ENCODE data around the gene COL21A1.

COL21A1 gene

GRCh38 chr6:56144538-56145324 lies 102.6 kb downstream of the COL21A1 start:
- H3K27ac ChIP-seq (ENCODE audit: low read length) = no peak overlapping the region
- no peaks in the 10 kb centered on the region for H3K4me1 ChIP-seq (ENCODE audit: low read length)
- no peaks in the 10 kb centered on the region for H3K36me3 ChIP-seq (replicated peaks; ENCODE audit: low read depth, low read length)
- no peak overlapping the region for H3K9ac ChIP-seq (ENCODE audit: low read length)
- no peaks in the 10 kb centered on the region for H4K20me1 ChIP-seq (ENCODE audit: insufficient read depth, low read length)
- no peak overlapping the region for H3K4me2 ChIP-seq (ENCODE audit: low read length)
- no peak overlapping the region for H2AFZ ChIP-seq (ENCODE audit: low read depth, low read length)
- no peaks in the 10 kb centered on the region for H3K27me3 ChIP-seq (ENCODE audit: low read depth, low read length)
- TF ChIP-seq CTCF (IDR thresholded peaks at IDR 0.05; ENCODE audit: low read depth, low read length) = no peak
- TF ChIP-seq EZH2phosphoT487 (IDR thresholded peaks at IDR 0.05; ENCODE audit: low read depth) = no peak
- H3K4me3 ChIP-seq (ENCODE audit: low read length) = no peak overlapping the region
- no peaks in the 10 kb centered on the region for H3K79me2 ChIP-seq (ENCODE audit: low read length)
- no peaks in the 10 kb centered on the region for H3K9me3 ChIP-seq (ENCODE audit: insufficient read depth, low read length)

GRCh38 chr6:56143796-56144195 lies 103.6 kb downstream of the COL21A1 start:
- Histone ChIP-seq H3K4me2 (ENCODE audit: low read length) (no peak overlapping the region), H3K27me3 (ENCODE audit: low read depth, low read length) (no peaks in the 10 kb centered on the region), H3K4me1 (ENCODE audit: low read length) (no peaks in the 10 kb centered on the region), H3K36me3 (replicated peaks; ENCODE audit: low read depth, low read length) (no peaks in the 10 kb centered on the region), H2AFZ (ENCODE audit: low read depth, low read length) (no peak overlapping the region), H4K20me1 (ENCODE audit: insufficient read depth, low read length) (no peaks in the 10 kb centered on the region), H3K9ac (ENCODE audit: low read length) (no peak overlapping the region), H3K4me3 (ENCODE audit: low read length) (no peak overlapping the region), H3K9me3 (ENCODE audit: insufficient read depth, low read length) (no peaks in the 10 kb centered on the region), H3K79me2 (ENCODE audit: low read length) (no peaks in the 10 kb centered on the region), H3K27ac (ENCODE audit: low read length) (no peak overlapping the region)
- TF ChIP-seq CTCF (IDR thresholded peaks at IDR 0.05; ENCODE audit: low read depth, low read length) (no peak), EZH2phosphoT487 (IDR thresholded peaks at IDR 0.05; ENCODE audit: low read depth) (no peak)

GRCh38 chr6:56140090-56140489 lies 107.3 kb downstream of the COL21A1 start:
- Histone ChIP-seq H3K36me3 (replicated peaks; ENCODE audit: low read depth, low read length) (no peaks in the 10 kb centered on the region), H3K9ac (ENCODE audit: low read length) (no peak overlapping the region), H2AFZ (ENCODE audit: low read depth, low read length) (no peak overlapping the region), H3K4me1 (ENCODE audit: low read length) (no peaks in the 10 kb centered on the region), H3K4me3 (ENCODE audit: low read length) (no peak overlapping the region), H3K4me2 (ENCODE audit: low read length) (no peak overlapping the region), H3K9me3 (ENCODE audit: insufficient read depth, low read length) (no peaks in the 10 kb centered on the region), H3K79me2 (ENCODE audit: low read length) (no peaks in the 10 kb centered on the region), H3K27me3 (ENCODE audit: low read depth, low read length) (no peaks in the 10 kb centered on the region), H4K20me1 (ENCODE audit: insufficient read depth, low read length) (no peaks in the 10 kb centered on the region), H3K27ac (ENCODE audit: low read length) (no peak overlapping the region)
- TF ChIP-seq EZH2phosphoT487 (IDR thresholded peaks at IDR 0.05; ENCODE audit: low read depth) = no peak
- no peak for TF ChIP-seq CTCF (IDR thresholded peaks at IDR 0.05; ENCODE audit: low read depth, low read length)

GRCh38 chr6:56115715-56116114 lies 131.7 kb downstream of the COL21A1 start:
- Histone ChIP-seq H3K4me1 (ENCODE audit: low read length) (no peaks in the 10 kb centered on the region), H3K79me2 (ENCODE audit: low read length) (no peaks in the 10 kb centered on the region), H3K36me3 (replicated peaks; ENCODE audit: low read depth, low read length) (no peaks in the 10 kb centered on the region), H3K9me3 (ENCODE audit: insufficient read depth, low read length) (no peaks in the 10 kb centered on the region), H3K4me2 (ENCODE audit: low read length) (no peak overlapping the region), H3K4me3 (ENCODE audit: low read length) (no peak overlapping the region), H4K20me1 (ENCODE audit: insufficient read depth, low read length) (no peaks in the 10 kb centered on the region), H2AFZ (ENCODE audit: low read depth, low read length) (no peak overlapping the region), H3K27ac (ENCODE audit: low read length) (no peak overlapping the region), H3K9ac (ENCODE audit: low read length) (no peak overlapping the region), H3K27me3 (ENCODE audit: low read depth, low read length) (no peaks in the 10 kb centered on the region)
- TF ChIP-seq EZH2phosphoT487 (IDR thresholded peaks at IDR 0.05; ENCODE audit: low read depth) (no peak), CTCF (IDR thresholded peaks at IDR 0.05; ENCODE audit: low read depth, low read length) (no peak)

Data from OCI-LY3 (cell line).